ENCODE data around the gene CFL1.
A peak's percentile ranks its signal among the peaks of the same experiment; 100 is the strongest.

The CFL1 gene

GRCh38 chr11:65869643-65870306 lies 11.8 kb upstream of the CFL1 start:
- DNase-seq: no peak

- no peak for DNase-seq
These were observed 10.9 kb upstream of the CFL1 start for GRCh38 chr11:65868907-65869306.

- no peak for DNase-seq
These were observed 10.2 kb upstream of the CFL1 start for GRCh38 chr11:65868076-65868667.

GRCh38 chr11:65867284-65868071 lies 9.5 kb upstream of the CFL1 start:
- no peak for DNase-seq

GRCh38 chr11:65866509-65867283 lies 8.7 kb upstream of the CFL1 start:
- no peak for DNase-seq

DNA sequence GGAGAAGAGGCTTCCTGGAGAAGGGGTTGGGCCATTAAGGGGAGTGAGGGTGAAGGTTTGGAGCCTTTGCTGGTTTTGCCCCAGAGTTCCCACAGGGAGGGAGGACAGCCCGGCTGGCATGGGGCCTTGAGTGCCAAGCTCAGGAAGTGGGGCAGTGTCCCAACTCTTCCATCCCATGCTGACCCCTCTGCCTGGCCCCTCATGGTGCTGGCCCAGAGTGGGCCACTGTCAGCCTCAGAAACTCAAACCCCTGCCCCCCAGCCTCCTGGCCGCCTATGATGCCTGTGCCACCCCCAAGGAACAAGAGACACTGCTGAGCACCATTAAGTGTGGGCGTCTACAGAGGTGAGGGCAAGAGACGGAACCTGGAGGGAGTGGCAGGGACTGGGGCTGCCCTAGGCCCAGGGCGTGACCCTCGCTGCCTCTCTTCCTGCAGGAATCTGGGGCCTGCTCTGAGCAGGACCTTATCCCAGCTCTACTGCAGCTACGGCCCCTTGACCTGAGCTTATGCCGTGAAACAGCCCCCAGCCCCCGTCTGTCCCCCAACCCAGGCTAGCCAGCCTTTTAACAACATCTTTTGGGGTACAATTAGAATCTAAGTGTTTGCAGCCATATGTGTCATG lies 7.7 kb upstream of the CFL1 start:
- no peak for DNase-seq

GRCh38 chr11:65864706-65865471 lies 6.9 kb upstream of the CFL1 start:
- no peak for DNase-seq

- no peak for DNase-seq
These were observed 6.1 kb upstream of the CFL1 start for GRCh38 chr11:65863889-65864705.

GRCh38 chr11:65862941-65863888 lies 5.2 kb upstream of the CFL1 start:
- DNase-seq: no peak

DNA sequence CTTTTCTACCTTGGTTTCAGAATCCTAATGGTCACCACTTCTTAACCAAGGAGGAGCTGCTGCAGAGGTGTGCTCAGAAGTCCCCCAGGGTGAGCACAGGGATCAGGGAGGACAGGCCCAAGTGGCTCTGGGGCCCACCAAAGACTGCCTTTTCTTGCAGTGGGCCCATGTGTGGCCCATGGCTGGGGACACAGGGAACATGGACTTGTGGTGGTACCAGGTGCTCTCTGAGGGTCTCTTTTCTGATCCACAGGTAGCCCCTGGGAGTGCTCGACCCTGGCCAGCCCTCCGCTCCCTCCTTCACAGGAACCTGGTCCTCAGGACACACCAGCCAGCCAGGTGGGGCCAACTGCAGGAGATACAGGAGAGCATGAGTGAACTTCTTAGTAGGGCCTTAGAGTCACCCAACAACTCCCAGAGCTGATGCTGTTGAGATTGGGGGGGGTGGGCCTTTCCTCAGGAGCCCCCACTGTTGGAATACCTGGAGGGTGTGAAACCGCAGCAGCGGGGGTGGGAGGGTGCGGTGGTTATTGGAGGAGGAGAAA lies 4.3 kb upstream of the CFL1 start:
- DNase-seq: no peak

DNA sequence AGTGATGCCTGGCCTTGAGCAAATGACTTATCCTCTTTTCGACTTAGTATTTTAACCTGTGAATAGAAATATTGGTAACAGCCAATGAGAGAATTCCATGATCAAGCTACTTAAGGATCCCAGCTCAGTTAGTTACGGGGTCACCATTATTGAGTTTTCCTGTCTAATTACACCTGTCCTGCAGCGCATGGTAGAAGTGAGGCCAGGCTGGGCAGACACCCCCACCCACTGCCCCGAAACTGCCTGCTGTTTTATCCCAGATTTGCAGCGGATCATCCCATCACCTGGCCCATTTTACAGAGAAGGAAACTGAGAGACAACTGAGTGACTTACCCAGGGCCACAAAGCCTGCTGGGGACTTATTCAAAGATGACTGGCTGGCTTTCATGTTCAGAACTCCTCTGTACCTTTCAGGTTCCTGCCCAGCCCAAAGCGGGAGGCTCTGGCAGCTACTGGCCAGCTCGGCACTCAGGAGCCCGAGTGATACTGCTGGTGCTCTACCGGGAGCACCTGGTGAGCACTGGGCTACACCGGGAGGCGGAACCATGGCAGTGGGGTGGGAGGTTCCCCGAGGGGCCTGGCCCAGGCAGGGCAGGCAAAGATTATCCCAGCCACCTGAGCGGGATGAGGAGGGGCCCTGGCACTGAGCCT lies 3.7 kb upstream of the CFL1 start:
- DNase-seq: no peak

DNA sequence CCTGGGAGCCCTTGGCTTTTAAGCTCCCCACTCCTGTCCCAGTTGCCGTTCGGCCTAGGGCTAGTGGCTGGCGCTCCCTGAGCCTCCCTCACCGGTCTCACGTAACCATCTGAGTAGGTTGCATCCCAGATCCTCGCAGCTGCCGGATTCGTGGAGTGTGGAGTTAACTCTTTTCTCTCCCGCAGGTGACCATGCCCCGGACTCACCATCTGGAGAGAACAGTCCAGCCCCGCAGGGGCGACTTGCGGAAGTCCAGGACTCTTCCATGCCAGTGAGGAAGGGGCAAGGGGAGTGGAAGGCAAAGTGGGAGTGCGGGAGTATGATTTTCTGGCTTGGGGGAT lies 3.2 kb upstream of the CFL1 start:
- DNase-seq: no peak

DNA sequence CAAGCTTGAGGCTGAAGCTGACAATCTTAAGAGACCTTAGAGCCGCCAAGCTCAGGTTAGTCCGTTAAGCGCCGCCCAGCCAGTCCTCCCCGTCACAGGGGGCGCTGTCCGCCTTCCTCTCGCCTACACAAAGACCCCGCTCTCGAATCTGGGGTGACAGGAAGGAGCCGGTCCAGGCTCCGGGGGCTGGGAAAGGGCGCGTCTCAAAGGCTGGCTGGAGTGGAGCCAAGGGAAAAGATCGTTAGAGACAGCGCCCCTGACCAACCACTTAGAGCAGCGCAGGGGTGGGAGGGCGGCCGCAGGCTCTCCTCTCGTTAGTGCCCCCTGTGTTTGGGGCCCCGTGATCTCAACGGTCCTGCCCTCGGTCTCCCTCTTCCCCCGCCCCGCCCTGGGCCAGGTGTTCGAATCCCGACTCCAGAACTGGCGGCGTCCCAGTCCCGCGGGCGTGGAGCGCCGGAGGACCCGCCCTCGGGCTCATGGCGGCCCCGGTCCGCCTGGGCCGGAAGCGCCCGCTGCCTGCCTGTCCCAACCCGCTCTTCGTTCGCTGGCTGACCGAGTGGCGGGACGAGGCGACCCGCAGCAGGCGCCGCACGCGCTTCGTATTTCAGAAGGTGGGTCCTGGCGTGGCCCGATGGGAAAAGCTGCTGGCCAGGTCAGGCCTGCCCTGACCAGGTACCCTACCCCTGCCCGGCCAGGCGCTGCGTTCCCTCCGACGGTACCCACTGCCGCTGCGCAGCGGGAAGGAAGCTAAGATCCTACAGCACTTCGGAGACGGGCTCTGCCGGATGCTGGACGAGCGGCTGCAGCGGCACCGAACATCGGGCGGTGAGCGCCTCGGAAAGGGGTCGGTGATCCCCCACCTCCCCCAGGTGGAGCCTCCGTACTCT lies 2.5 kb upstream of the CFL1 start, which contains the start of gene MUS81:
TSS of gene MUS81 (plus strand) at position 156 of the 887 bp plus-strand sequence. CDS start at position 477, 321 bp downstream.
- peak; percentile 88 for DNase-seq

GRCh38 chr11:65859812-65860277 lies 1.9 kb upstream of the CFL1 start:
- no peak for DNase-seq

GRCh38 chr11:65859095-65859811 lies 1.3 kb upstream of the CFL1 start:
- peak; percentile 98 for DNase-seq

GRCh38 chr11:65858681-65859087 lies 704 bp upstream of the CFL1 start:
- no peak for DNase-seq

- no peak for DNase-seq
These were observed 504 bp downstream of the CFL1 start for GRCh38 chr11:65857500-65857852.
